MG63 (cell line): ENCODE data around the gene OR4B1. TPM values are rescaled to one million over a fixed set of nuclear protein-coding genes. Genes with fewer than 3 reads are reported as not detected.
"Not testable (repeated sequence)": the region's sequence is repeated elsewhere in the genome, so short reads cannot be mapped to it uniquely, and the experiment has no call there.

ENCODE experiments used
- DNase-seq: peaks from one replicate; pipeline ENCODE4 v3.0.0-alpha.2; 2020
- H3K27me3 ChIP-seq: fragments of 250-450 bp; sonication (Bioruptor Pico); 2 replicates; pipeline ENCODE4 v1.5.1; 2020; ENCODE audit warnings: mild to moderate bottlenecking, moderate library complexity
- H3K36me3 ChIP-seq: fragments of 250-450 bp; sonication (Bioruptor Pico); 2 replicates; pipeline ENCODE4 v1.5.1; 2020; ENCODE audit warnings: mild to moderate bottlenecking, moderate library complexity
- H3K4me3 ChIP-seq: fragments of 250-450 bp; sonication (Bioruptor Pico); 2 replicates; pipeline ENCODE4 v1.5.1; 2020; ENCODE audit warnings: mild to moderate bottlenecking, moderate library complexity
- H3K9me3 ChIP-seq: fragments of 250-450 bp; sonication (Bioruptor Pico); 2 replicates; pipeline ENCODE4 v1.5.1; 2020; ENCODE audit warnings: mild to moderate bottlenecking, moderate library complexity
- total RNA-seq: library from RNA; depleted of rRNA; stranded (reverse); fragments of >200 nt; shearing (Covaris generic); gene quantifications from 2 replicates; pipeline ENCODE4 v1.2.3, GENCODE V29; 2014; ENCODE audit warnings: low replicate concordance; rRNA removed

The OR4B1 gene
- total RNA-seq, 1 experiment from 2014 or later: not detected

GRCh38 chr11:48230057-48230456 is 13.4 kb downstream of the OR4B1 start:
- not testable (repeated sequence) for H3K36me3 ChIP-seq, H3K4me3 ChIP-seq, H3K9me3 ChIP-seq, H3K27me3 ChIP-seq, DNase-seq

- H3K27me3 ChIP-seq: peaks cover 3% of the 10 kb centered on the region; the same call in 1 of the 2 replicates
- no peaks in the 10 kb centered on the region for H3K9me3 ChIP-seq
- DNase-seq: no peak
- no peaks in the 10 kb centered on the region for H3K36me3 ChIP-seq
- H3K4me3 ChIP-seq: no peak overlapping the region
Observed at GRCh38 chr11:48237727-48238126, 21.1 kb downstream of the OR4B1 start.

- Histone ChIP-seq H3K36me3 (no peaks in the 10 kb centered on the region), H3K4me3 (no peak overlapping the region), H3K9me3 (no peaks in the 10 kb centered on the region), H3K27me3 (peaks cover 3% of the 10 kb centered on the region; the same call in 1 of the 2 replicates)
- DNase-seq: no peak
Observed at GRCh38 chr11:48242501-48242900, 25.9 kb downstream of the OR4B1 start.

GRCh38 chr11:48244804-48245203 is 28.2 kb downstream of the OR4B1 start, which contains the start of gene OR4X2:
Gene OR4X2, plus strand, starts transcription at chr11:48245104. Its CDS starts 0 bp downstream, at chr11:48245104.
- Histone ChIP-seq H3K36me3 (no peaks in the 10 kb centered on the region), H3K27me3 (no peaks in the 10 kb centered on the region), H3K9me3 (0 out of 2 replicates have a peak, but pooled peaks cover 5% of the 10 kb centered on the region), H3K4me3 (no peak within 1 kb of the TSS)
- DNase-seq: no peak

- Histone ChIP-seq H3K27me3 (no peaks in the 10 kb centered on the region), H3K4me3 (no peak overlapping the region), H3K9me3 (0 out of 2 replicates have a peak, but pooled peaks cover 5% of the 10 kb centered on the region), H3K36me3 (no peaks in the 10 kb centered on the region)
- no peak for DNase-seq
Observed at GRCh38 chr11:48248902-48249301, 32.3 kb downstream of the OR4B1 start.

- no peaks in the 10 kb centered on the region for H3K36me3 ChIP-seq
- H3K27me3 ChIP-seq: no peaks in the 10 kb centered on the region
- H3K9me3 ChIP-seq: no peaks in the 10 kb centered on the region
- H3K4me3 ChIP-seq: no peak overlapping the region
- no peak for DNase-seq
Observed at GRCh38 chr11:48261600-48261999, 45.0 kb downstream of the OR4B1 start.

- DNase-seq: no peak
- Histone ChIP-seq H3K36me3 (no peaks in the 10 kb centered on the region), H3K27me3 (no peaks in the 10 kb centered on the region), H3K9me3 (no peaks in the 10 kb centered on the region), H3K4me3 (no peak within 1 kb of the TSS)
Observed at GRCh38 chr11:48263423-48263911, 46.9 kb downstream of the OR4B1 start, which contains the start of gene OR4X1. Gene OR4X1, plus strand, starts transcription at chr11:48263861. Its CDS starts 0 bp downstream, at chr11:48263861.

Other genes starting within 250 kb of the OR4B1 start
- 7.7 and 9.2 TPM in 2 replicates for gene PTPRJ, start 236.3 kb upstream of the OR4B1 start, total RNA-seq
- 0.49 TPM in 1 of 2 replicates, not detected in the other for gene OR4X2, start 28.3 kb downstream of the OR4B1 start, total RNA-seq
- not detected in 2 replicates for gene OR4X1, start 47.1 kb downstream of the OR4B1 start, total RNA-seq
- gene OR4S1, start 89.4 kb downstream of the OR4B1 start, total RNA-seq: not detected in 2 replicates
- not detected in 2 replicates for gene OR4C3, start 108.1 kb downstream of the OR4B1 start, total RNA-seq
- gene OR4C5, start 149.7 kb downstream of the OR4B1 start, total RNA-seq: not detected in 2 replicates